ENCODE data around the gene RHOB. TPM values are rescaled to one million over a fixed set of nuclear protein-coding genes. Genes with fewer than 3 reads are reported as not detected.

Gene RHOB
- total and polyA plus RNA-seq, 2 of the 13 experiments (the other 11 are each of a cell fraction or from before 2014, with no cell fraction given) = 192 to 268 TPM

DNA sequence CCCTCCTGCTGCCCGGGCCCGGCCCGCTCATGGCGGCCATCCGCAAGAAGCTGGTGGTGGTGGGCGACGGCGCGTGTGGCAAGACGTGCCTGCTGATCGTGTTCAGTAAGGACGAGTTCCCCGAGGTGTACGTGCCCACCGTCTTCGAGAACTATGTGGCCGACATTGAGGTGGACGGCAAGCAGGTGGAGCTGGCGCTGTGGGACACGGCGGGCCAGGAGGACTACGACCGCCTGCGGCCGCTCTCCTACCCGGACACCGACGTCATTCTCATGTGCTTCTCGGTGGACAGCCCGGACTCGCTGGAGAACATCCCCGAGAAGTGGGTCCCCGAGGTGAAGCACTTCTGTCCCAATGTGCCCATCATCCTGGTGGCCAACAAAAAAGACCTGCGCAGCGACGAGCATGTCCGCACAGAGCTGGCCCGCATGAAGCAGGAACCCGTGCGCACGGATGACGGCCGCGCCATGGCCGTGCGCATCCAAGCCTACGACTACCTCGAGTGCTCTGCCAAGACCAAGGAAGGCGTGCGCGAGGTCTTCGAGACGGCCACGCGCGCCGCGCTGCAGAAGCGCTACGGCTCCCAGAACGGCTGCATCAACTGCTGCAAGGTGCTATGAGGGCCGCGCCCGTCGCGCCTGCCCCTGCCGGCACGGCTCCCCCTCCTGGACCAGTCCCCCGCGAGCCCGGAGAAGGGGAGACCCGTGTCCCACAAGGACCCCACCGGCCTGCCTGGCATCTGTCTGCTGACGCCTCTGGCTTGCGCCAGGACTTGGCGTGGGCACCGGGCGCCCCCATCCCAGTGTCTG, 767 bp downstream of the RHOB start (continued):
- 0 out of 2 replicates have a peak, but pooled peaks have one; percentile 34 for TF ChIP-seq ZNF225 (CRISPR knock-in tag; IDR thresholded peaks at IDR 0.05)
- TF ChIP-seq ZNF710 (CRISPR knock-in tag; IDR thresholded peaks at IDR 0.05; ENCODE audit: borderline replicate concordance) = peak; percentile 58
- TF ChIP-seq ERF (CRISPR knock-in tag; IDR thresholded peaks at IDR 0.05) = peak; percentile 31; the same call in 1 of the 2 replicates
- TF ChIP-seq ZNF136 (CRISPR knock-in tag; IDR thresholded peaks at IDR 0.05; ENCODE audit: low read depth) = no peak
- TF ChIP-seq TEAD3 (CRISPR knock-in tag; optimal IDR thresholded peaks at IDR 0.05; ENCODE audit: borderline replicate concordance) = no peak
- TF ChIP-seq TGIF2 (CRISPR knock-in tag; IDR thresholded peaks at IDR 0.05) = peak; percentile 64; the same call in 1 of the 2 replicates
- no peak for TF ChIP-seq ADNP (CRISPR knock-in tag; IDR thresholded peaks at IDR 0.05)
- TF ChIP-seq SNAPC2 (CRISPR knock-in tag; IDR thresholded peaks at IDR 0.05) = 0 out of 2 replicates have a peak, but pooled peaks have one; percentile 17
- TF ChIP-seq TCF12 (IDR thresholded peaks at IDR 0.05) = no peak
- TF ChIP-seq TCF12 (CRISPR knock-in tag; IDR thresholded peaks at IDR 0.05) = peak; percentile 41; the same call in 1 of the 2 replicates
- no peak for TF ChIP-seq ZNF451 (CRISPR knock-in tag; IDR thresholded peaks at IDR 0.05)
- TF ChIP-seq RFX1 (IDR thresholded peaks at IDR 0.05) = no peak
- peak; percentile 81 for TF ChIP-seq ZBTB20 (CRISPR knock-in tag; IDR thresholded peaks at IDR 0.05; ENCODE audit: borderline replicate concordance, low read depth)
- peak; percentile 58 for TF ChIP-seq AGO1 (IDR thresholded peaks at IDR 0.05; ENCODE audit: low read depth, low read length, poor library complexity, severe bottlenecking)
- TF ChIP-seq TOE1 (CRISPR knock-in tag; IDR thresholded peaks at IDR 0.05) = no peak
- peak; percentile 62 for TF ChIP-seq ZNF512 (CRISPR knock-in tag; IDR thresholded peaks at IDR 0.05)
- TF ChIP-seq, protein P1, sequence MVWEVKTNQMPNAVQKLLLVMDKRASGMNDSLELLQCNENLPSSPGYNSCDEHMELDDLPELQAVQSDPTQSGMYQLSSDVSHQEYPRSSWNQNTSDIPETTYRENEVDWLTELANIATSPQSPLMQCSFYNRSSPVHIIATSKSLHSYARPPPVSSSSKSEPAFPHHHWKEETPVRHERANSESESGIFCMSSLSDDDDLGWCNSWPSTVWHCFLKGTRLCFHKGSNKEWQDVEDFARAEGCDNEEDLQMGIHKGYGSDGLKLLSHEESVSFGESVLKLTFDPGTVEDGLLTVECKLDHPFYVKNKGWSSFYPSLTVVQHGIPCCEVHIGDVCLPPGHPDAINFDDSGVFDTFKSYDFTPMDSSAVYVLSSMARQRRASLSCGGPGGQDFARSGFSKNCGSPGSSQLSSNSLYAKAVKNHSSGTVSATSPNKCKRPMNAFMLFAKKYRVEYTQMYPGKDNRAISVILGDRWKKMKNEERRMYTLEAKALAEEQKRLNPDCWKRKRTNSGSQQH (CRISPR knock-in tag; IDR thresholded peaks at IDR 0.05; ENCODE audit: low read depth) = peak; percentile 65; the same call in 1 of the 2 replicates
- peak; percentile 40; the same call in 1 of the 2 replicates for TF ChIP-seq ZNF12 (CRISPR knock-in tag; IDR thresholded peaks at IDR 0.05)
- TF ChIP-seq TAF1 (CRISPR knock-in tag; IDR thresholded peaks at IDR 0.05) = peak; percentile 71; the same call in 1 of the 2 replicates
- TF ChIP-seq ZBTB3 (CRISPR knock-in tag; IDR thresholded peaks at IDR 0.05; ENCODE audit: borderline replicate concordance, low read depth) = 0 out of 2 replicates have a peak, but pooled peaks have one; percentile 29
- TF ChIP-seq, protein P2, sequence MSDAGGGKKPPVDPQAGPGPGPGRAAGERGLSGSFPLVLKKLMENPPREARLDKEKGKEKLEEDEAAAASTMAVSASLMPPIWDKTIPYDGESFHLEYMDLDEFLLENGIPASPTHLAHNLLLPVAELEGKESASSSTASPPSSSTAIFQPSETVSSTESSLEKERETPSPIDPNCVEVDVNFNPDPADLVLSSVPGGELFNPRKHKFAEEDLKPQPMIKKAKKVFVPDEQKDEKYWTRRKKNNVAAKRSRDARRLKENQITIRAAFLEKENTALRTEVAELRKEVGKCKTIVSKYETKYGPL (CRISPR knock-in tag; IDR thresholded peaks at IDR 0.05) = peak; percentile 48; the same call in 1 of the 2 replicates
- peak; percentile 50; the same call in 1 of the 2 replicates for TF ChIP-seq GLI4 (CRISPR knock-in tag; IDR thresholded peaks at IDR 0.05; ENCODE audit: borderline replicate concordance)
- TF ChIP-seq NFE2 (CRISPR knock-in tag; IDR thresholded peaks at IDR 0.05) = no peak
- 0 out of 2 replicates have a peak, but pooled peaks have one; percentile 65 for TF ChIP-seq SATB2 (CRISPR knock-in tag; IDR thresholded peaks at IDR 0.05)
- TF ChIP-seq IKZF4 (CRISPR knock-in tag; IDR thresholded peaks at IDR 0.05; ENCODE audit: borderline replicate concordance, low read depth, not compliant biosample characterization) = no peak
